HepG2 (cell line): ENCODE data around the gene PLD1.

ENCODE experiments used
- KLF9 ChIP-seq: IDR thresholded peaks from 2 replicates; pipeline ENCODE4 v1.6.1; 2016; ENCODE audit warnings: low read depth
- POLR2A ChIP-seq, 2 experiments: IDR thresholded peaks; 2 replicates each; pipeline ENCODE4 v1.6.1; 2011; ENCODE audit warnings: low read depth in 2 of 2, low read length in 2 of 2, mild to moderate bottlenecking in 1 of 2, moderate library complexity in 1 of 2; ENCODE audit not compliant: insufficient read depth in 1 of 2

- TF ChIP-seq POLR2A (IDR thresholded peaks at IDR 0.05; ENCODE audit: insufficient read depth in 1 of 2, low read depth in 2 of 2, low read length in 2 of 2) = no peak
- no peak for TF ChIP-seq KLF9 (CRISPR knock-in tag)
These were observed 26.6 kb upstream of the PLD1 start for GRCh38 chr3:171836855-171837254.
